ENCODE data around the gene FAM131B. TPM values are rescaled to one million over a fixed set of nuclear protein-coding genes. Genes with fewer than 3 reads are reported as not detected.
"Not testable (repeated sequence)": the region's sequence is repeated elsewhere in the genome, so short reads cannot be mapped to it uniquely, and the experiment has no call there.

Gene FAM131B
- total RNA-seq, 1 experiment from 2014 or later: 17.3 TPM

- Histone ChIP-seq H4K91ac (ENCODE audit: insufficient read length, low read depth, low read length) (no peak overlapping the region), H3K4ac (ENCODE audit: low read depth, low read length) (no peak overlapping the region), H3K4me2 (ENCODE audit: insufficient read depth, insufficient read length, low read length) (no peak overlapping the region), H3K23me2 (ENCODE audit: insufficient read length, low read depth, low read length, poor library complexity, severe bottlenecking) (no peaks in the 10 kb centered on the region), H2AK5ac (ENCODE audit: insufficient read length, low read length) (no peak overlapping the region), H2BK120ac (ENCODE audit: low read depth, low read length, poor library complexity, severe bottlenecking) (no peak overlapping the region), H2BK12ac (ENCODE audit: insufficient read length, low read depth, low read length) (no peak overlapping the region), H3K14ac (ENCODE audit: insufficient read depth, low read length) (no peak overlapping the region), H2BK20ac (ENCODE audit: low read depth, low read length, poor library complexity, severe bottlenecking) (no peak overlapping the region), H4K8ac (replicated peaks; ENCODE audit: insufficient read length, low read depth, low read length) (no peak overlapping the region), H3K4me1 (ENCODE audit: insufficient read depth, low read length) (no peaks in the 10 kb centered on the region), H3K18ac (ENCODE audit: insufficient read length, low read depth, low read length) (no peak overlapping the region), H4K5ac (ENCODE audit: insufficient read length, low read depth, low read length) (no peak overlapping the region), H3K27ac (ENCODE audit: insufficient read length, low read depth, low read length) (no peak overlapping the region), H4K20me1 (ENCODE audit: control insufficient read depth, insufficient read depth, insufficient read length) (no peaks in the 10 kb centered on the region), H3K56ac (ENCODE audit: insufficient read length, low read depth, low read length) (no peak overlapping the region), H3K79me2 (ENCODE audit: insufficient read depth, low read length) (no peaks in the 10 kb centered on the region), H3K9me3 (ENCODE audit: control insufficient read depth, low read depth, low read length) (no peaks in the 10 kb centered on the region), H3T11ph (ENCODE audit: low read length) (no peak overlapping the region), H2BK15ac (ENCODE audit: low read depth, low read length) (no peak overlapping the region), H2AFZ (ENCODE audit: low read length) (no peak overlapping the region), H3K23ac (ENCODE audit: insufficient read length, low read depth, low read length) (no peak overlapping the region), H3K79me1 (ENCODE audit: insufficient read depth, low read depth, low read length, poor library complexity, severe bottlenecking) (no peaks in the 10 kb centered on the region), H2BK5ac (ENCODE audit: insufficient read length, low read length) (no peak overlapping the region), H3K9ac (ENCODE audit: extremely low read depth, insufficient read length, low read length) (no peak overlapping the region), H3K27me3 (ENCODE audit: insufficient read depth, low read length) (no peaks in the 10 kb centered on the region)
- TF ChIP-seq, protein P1, sequence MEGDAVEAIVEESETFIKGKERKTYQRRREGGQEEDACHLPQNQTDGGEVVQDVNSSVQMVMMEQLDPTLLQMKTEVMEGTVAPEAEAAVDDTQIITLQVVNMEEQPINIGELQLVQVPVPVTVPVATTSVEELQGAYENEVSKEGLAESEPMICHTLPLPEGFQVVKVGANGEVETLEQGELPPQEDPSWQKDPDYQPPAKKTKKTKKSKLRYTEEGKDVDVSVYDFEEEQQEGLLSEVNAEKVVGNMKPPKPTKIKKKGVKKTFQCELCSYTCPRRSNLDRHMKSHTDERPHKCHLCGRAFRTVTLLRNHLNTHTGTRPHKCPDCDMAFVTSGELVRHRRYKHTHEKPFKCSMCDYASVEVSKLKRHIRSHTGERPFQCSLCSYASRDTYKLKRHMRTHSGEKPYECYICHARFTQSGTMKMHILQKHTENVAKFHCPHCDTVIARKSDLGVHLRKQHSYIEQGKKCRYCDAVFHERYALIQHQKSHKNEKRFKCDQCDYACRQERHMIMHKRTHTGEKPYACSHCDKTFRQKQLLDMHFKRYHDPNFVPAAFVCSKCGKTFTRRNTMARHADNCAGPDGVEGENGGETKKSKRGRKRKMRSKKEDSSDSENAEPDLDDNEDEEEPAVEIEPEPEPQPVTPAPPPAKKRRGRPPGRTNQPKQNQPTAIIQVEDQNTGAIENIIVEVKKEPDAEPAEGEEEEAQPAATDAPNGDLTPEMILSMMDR (conservative IDR thresholded peaks at IDR 0.05): no peak
- DNase-seq: no peak
- no peak overlapping the region; a peak in 1 of 5 replicates for H3K4me3 Mint-ChIP-seq
- H3K36me3 Mint-ChIP-seq (ENCODE audit: insufficient read depth in 1 of 3, low read depth in 3 of 3): peaks cover 62 to 95% (median 87%) of the 10 kb centered on the region in 3 experiments
- WGBS (ENCODE audit: extremely low coverage, insufficient read length, low lambda C conversion rate): no CpG with 5 or more reads among the region's 6 CpGs
- H3K9me3 Mint-ChIP-seq: no peaks in the 10 kb centered on the region
- H3K27me3 Mint-ChIP-seq (ENCODE audit: low read depth): peaks cover 2% of the 10 kb centered on the region
- peaks cover under 1 to 5% of the 10 kb centered on the region in 2 experiments for H3K4me1 Mint-ChIP-seq
- H3K27ac Mint-ChIP-seq: no peak overlapping the region
Measured at GRCh38 chr7:143392875-143393266, 30.4 kb upstream of the FAM131B start.

DNA sequence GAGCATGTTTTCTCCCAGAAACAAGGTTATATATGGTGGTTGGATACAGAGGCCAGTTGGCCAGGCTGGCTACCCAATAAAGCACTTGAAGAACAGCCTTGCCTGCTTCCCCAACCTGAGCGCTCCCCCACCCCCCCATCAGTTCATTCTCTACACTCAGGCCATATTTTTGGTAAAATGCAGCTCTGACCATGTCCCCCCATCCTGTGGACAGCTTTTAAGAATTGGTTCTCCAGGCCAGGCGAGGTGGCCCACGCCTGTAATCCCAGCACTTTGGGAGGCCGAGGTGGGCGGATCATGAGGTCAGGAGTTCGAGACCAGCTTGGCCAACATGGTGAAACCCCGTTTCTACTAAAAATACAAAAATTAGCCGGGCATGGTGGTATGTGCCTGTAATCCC lies 29.9 kb upstream of the FAM131B start:
- not testable (repeated sequence) for H3K4me3 Mint-ChIP-seq; DNase-seq; H3K14ac ChIP-seq (ENCODE audit: insufficient read depth, low read length); H3K56ac ChIP-seq (ENCODE audit: insufficient read length, low read depth, low read length); H3K9me3 Mint-ChIP-seq; H4K8ac ChIP-seq (replicated peaks; ENCODE audit: insufficient read length, low read depth, low read length); H3K18ac ChIP-seq (ENCODE audit: insufficient read length, low read depth, low read length); H3K27me3 ChIP-seq (ENCODE audit: insufficient read depth, low read length); H2AK5ac ChIP-seq (ENCODE audit: insufficient read length, low read length); H3K9ac ChIP-seq (ENCODE audit: extremely low read depth, insufficient read length, low read length); H3K79me1 ChIP-seq (ENCODE audit: insufficient read depth, low read depth, low read length, poor library complexity, severe bottlenecking); H3K4me2 ChIP-seq (ENCODE audit: insufficient read depth, insufficient read length, low read length); H3K27me3 Mint-ChIP-seq (ENCODE audit: low read depth); H3K23me2 ChIP-seq (ENCODE audit: insufficient read length, low read depth, low read length, poor library complexity, severe bottlenecking); H3K9me3 ChIP-seq (ENCODE audit: control insufficient read depth, low read depth, low read length); H3K4ac ChIP-seq (ENCODE audit: low read depth, low read length); H2BK120ac ChIP-seq (ENCODE audit: low read depth, low read length, poor library complexity, severe bottlenecking); H2BK15ac ChIP-seq (ENCODE audit: low read depth, low read length); H4K20me1 ChIP-seq (ENCODE audit: control insufficient read depth, insufficient read depth, insufficient read length); H3K23ac ChIP-seq (ENCODE audit: insufficient read length, low read depth, low read length); H3K79me2 ChIP-seq (ENCODE audit: insufficient read depth, low read length); H3K4me1 Mint-ChIP-seq; H3K27ac ChIP-seq (ENCODE audit: insufficient read length, low read depth, low read length); H2BK5ac ChIP-seq (ENCODE audit: insufficient read length, low read length); H2BK20ac ChIP-seq (ENCODE audit: low read depth, low read length, poor library complexity, severe bottlenecking); H2BK12ac ChIP-seq (ENCODE audit: insufficient read length, low read depth, low read length); H4K5ac ChIP-seq (ENCODE audit: insufficient read length, low read depth, low read length); H3K27ac Mint-ChIP-seq; H3T11ph ChIP-seq (ENCODE audit: low read length); H4K91ac ChIP-seq (ENCODE audit: insufficient read length, low read depth, low read length); H2AFZ ChIP-seq (ENCODE audit: low read length); H3K4me1 ChIP-seq (ENCODE audit: insufficient read depth, low read length)
- no CpG with 5 or more reads among the region's 8 CpGs for WGBS (ENCODE audit: extremely low coverage, insufficient read length, low lambda C conversion rate)
- peaks cover 62 to 95% (median 85%) of the 10 kb centered on the region in 3 experiments for H3K36me3 Mint-ChIP-seq (ENCODE audit: insufficient read depth in 1 of 3, low read depth in 3 of 3)
